Activated T-helper 1 cell treated with Interleukin-2 at 50 U/mL for 16 hours (primary cell): ENCODE data around the gene GPR84.
A peak's percentile ranks its signal among the peaks of the same experiment; 100 is the strongest.

Experiments
- DNase-seq: peaks from one replicate; pipeline ENCODE4 v3.0.0-alpha.2; 2020; ENCODE audit warnings: low read depth

GPR84 gene

GRCh38 chr12:54374562-54375258 lies 10.4 kb upstream of the GPR84 start:
- no peak for DNase-seq

- no peak for DNase-seq
Measured at GRCh38 chr12:54373649-54374561, 9.6 kb upstream of the GPR84 start.

- no peak for DNase-seq
Measured at GRCh38 chr12:54372113-54372806, 8.0 kb upstream of the GPR84 start.

- no peak for DNase-seq
Measured at GRCh38 chr12:54371328-54372112, 7.2 kb upstream of the GPR84 start.

- DNase-seq = no peak
Measured at GRCh38 chr12:54370171-54370730, 6.0 kb upstream of the GPR84 start.

GRCh38 chr12:54369597-54370131 lies 5.4 kb upstream of the GPR84 start:
- DNase-seq = no peak

- peak; percentile 80 for DNase-seq
Measured at GRCh38 chr12:54368709-54369596, 4.7 kb upstream of the GPR84 start.

- DNase-seq = no peak
Measured at GRCh38 chr12:54368025-54368708, 3.9 kb upstream of the GPR84 start.

GRCh38 chr12:54363618-54364017 lies 668 bp downstream of the GPR84 start:
- no peak for DNase-seq

- DNase-seq = no peak
Measured at GRCh38 chr12:54363047-54363446, 1.2 kb downstream of the GPR84 start.

GRCh38 chr12:54360717-54361456 lies 3.4 kb downstream of the GPR84 start:
- no peak for DNase-seq

GRCh38 chr12:54359762-54360351 lies 4.4 kb downstream of the GPR84 start:
- no peak for DNase-seq

GRCh38 chr12:54358945-54359761 lies 5.1 kb downstream of the GPR84 start:
- peak; percentile 84 for DNase-seq

GRCh38 chr12:54358191-54358944 lies 5.9 kb downstream of the GPR84 start:
- no peak for DNase-seq

GRCh38 chr12:54357506-54358190 lies 6.6 kb downstream of the GPR84 start:
- no peak for DNase-seq

- no peak for DNase-seq
Measured at GRCh38 chr12:54356951-54357356, 7.3 kb downstream of the GPR84 start.
